ENCODE data around the gene RAB31.

Gene RAB31

DNA sequence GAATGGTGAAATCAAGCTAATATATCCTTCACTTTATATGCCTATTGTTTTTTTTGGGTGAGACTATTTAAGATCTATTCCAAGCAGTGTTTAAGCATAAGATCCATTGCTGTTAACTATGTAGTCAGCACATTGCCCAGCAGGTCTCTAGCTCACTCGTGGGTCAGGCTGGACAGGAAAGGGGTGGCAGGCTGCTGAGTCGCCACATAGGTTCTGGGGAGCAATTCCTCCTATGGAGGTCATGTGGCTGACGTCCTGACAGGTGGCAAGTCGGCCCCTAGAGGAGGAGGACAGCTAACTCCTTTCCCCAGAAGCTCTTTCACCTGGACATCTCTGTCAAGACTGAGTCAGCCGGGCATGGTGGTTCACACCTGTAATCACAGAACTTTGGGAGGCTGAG lies 13.9 kb upstream of the RAB31 start:
- DNase-seq, result no peak

DNA sequence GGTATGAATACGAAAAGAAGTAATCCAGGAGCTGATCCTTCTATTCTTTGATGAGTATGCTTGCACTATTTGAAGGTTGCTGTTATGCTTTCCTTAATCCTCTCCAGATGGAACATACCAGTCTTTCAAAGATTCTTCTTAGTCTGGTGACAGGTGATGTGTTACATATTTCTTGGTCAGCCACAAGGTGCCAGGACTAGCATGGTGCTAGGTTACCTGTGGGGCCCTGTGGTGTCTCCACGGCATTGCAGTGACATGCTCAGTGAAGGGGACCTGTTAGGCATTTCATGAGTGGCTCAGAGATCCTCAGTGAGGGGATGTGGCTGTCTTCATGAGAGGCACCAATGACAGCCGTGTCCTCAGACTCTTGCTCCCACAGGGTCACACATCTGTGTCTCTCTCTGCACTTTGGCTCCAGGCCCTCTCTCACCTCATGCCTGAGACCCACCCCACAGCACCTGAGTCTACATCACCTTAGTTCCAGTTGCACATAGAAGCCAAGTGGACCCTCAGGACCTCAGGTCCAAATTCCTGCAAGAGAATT lies 13.1 kb upstream of the RAB31 start:
- no peak for DNase-seq

DNA sequence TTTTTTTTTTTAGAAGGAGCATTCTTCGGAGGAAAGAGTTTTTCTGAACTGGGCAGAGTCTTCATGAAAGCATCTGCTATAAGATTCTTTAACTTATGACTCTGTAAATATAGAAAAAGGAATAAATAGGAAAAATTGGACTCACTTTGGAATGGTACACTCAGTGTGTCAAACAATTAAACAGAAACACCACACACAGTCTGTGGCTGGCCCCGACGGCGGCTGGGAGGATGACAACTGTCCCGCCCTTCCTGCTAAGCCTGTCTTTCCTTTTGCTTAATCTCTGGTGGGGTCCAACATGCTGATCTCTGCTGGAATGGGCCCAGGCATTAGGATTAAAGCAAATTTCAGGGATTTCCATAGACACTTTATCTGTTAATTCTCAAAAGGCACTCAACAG lies 12.5 kb upstream of the RAB31 start:
- DNase-seq, result no peak

DNA sequence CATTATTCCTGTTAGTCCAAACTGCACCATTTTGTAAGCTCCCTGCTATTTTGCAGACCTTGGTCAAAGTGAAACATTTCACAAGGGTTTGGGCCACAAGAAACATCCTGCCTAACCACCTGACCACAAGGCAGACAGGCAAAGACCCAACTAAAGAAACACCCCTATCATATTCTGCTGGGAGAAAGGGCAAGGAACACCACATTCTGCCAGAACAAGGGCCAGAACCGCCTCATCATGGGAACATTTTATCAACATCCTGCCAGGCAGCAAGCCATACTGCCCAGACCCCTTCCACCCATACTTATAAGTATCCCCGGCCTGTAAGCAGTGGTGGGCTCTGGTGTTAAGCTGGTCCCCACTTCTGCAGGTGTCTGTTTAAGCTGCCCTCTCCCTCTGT lies 12.0 kb upstream of the RAB31 start:
- no peak for DNase-seq

DNA sequence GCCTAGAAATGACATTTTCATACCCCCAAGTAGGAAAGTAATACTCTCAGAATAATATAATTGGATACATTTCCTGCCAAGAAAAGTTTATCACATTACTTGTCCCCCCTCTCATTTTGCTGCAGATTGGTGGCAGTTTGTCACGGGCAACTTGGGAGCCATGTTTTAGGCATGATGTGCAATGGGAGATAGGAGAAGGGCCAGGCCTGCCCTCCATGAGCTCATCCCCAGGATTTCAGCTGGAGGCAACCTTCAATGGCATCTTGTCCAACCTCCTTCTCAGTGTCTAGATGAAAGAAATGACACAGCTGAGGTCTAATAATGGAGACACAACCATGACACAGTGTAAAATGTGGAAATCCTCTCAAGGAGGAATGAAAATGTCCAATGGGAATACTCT lies 11.4 kb upstream of the RAB31 start:
- no peak for DNase-seq

DNA sequence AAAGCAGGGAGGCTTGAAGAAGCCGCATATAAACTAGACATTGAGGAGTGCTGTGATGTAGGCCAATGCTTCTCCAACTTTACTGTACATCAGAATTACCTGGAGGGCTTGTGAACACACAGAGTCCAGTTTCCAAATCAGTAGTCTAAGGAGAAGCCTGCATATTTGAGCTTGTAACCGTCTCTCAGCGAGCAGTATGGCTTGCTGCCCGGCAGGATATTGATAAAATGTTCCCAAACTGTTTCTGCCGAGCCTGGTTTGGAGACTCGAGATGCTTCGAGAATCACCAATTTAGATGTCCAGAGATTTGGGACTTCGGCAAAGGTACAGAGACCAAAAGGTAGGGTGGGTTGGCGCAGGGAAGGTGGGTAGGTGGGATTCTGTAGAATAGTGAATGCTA lies 11.0 kb upstream of the RAB31 start:
- no peak for DNase-seq

DNA sequence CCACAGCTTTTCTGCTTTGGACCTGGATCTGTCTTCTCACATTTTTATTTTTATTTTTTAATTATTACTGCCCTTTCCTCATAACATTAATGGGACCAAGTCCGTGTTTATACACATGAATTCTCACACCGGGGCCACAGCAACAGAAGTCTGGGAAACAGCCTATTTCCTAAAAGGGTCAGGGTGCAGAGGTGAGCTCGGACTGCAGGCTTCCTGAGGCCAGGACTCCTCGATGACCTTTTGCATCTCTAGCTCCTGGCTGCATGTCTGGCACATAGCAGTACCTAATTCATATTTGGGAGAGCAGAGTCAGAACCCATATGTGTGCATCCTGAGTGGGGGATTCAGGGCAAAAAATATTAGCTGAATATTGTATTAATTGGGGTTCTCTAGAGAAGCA lies 9.6 kb upstream of the RAB31 start:
- DNase-seq, result no peak

DNA sequence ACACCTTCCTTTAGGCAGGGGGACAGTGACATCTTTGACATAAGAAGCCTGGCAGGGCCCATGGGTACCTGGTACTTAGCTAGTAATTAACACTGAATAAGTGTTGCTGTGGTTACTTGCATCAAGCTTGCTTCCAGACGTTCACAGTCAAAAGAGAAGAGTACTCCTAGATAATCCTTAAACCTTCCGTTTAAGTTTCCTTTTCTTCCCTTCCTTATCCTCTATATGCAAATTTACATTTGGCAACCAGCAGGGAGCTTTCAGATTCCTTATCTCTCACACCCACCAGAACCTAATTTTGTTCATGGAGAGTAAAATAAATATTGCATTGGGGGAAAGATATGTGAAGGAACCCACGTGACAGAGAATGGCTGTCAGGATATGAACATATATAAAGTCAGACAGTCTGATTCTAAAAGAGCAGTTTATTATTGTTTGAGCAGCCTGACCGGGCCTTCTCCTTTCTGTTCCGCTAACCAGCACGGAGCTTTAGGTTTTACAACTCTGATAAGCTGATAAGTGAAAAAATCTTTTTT lies 7.8 kb upstream of the RAB31 start:
- no peak for DNase-seq

DNA sequence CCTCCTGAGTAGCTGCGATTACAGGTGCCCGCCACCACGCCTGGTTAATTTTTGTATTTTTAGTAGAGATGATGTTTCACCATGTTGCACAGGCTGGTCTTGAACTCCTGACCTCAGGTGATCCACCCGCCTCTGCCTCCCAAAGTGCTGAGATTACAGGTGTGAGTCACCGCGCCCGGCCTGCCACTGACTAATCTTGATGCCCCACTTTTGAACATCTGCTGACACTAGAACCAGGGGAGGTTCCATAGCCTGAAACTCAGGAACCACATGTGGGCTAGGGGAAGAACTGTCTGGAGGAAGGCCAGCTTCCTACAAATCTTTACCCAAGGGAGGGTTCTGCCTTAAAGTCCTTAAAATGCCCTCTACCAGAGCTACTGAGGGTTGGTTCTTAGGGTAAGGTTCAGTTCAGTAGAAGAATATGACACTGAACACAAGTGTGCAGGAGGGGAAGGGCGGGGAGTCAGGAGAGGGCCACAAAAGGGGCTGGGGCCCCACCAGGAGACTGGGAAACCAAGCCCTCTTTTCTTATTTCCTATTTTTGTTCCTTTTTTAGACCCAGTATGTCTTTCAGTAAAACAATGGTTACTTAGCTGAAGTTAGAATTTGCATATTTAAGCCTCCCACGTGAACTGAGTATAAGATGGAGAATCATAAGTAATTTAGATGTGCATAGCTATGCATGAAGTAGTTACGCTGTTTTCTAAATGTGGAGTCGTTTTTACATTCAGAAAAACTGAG lies 6.3 kb upstream of the RAB31 start:
- no peak for DNase-seq

DNA sequence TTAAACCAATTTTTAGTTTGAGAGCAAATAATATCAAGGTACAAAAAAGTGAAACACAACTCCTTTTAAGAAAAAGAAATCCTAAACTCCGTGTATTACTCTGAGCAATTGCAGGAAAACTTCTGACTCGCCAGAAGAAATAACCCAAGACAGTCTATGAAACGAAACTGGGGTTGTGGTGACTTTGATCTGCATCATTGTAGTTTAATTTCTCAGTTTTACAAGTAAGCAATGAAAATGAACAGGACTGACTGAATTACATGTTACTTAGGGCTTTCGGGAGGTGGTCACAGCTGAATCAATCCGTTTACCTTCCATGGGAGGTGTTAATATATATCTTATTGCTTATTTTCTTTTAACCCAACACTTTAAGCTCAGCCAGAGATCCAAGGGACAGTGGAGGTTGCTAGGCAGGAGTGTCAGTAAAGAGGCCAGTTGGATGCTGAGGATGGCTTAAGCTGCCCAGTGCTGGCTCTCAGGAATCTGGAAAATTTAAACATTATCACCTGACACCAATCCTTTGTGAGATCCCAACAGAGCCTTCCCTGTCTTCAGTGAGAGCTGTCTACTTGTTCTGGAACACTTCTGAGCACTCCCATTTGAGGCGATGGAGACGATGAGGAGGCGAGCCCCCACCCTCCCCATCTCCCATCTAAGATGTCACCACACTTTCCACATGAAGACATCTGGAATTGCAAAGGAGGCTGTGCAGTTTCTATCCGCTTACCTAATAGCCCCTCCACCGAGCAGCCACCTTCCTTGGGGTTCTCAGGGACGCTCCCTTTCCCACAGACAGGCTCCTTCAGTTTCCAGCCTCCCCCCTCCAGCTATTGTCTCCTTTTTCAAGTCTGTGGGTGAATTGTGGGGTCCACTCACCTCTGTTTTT lies 3.6 kb upstream of the RAB31 start:
- DNase-seq, result no peak

DNA sequence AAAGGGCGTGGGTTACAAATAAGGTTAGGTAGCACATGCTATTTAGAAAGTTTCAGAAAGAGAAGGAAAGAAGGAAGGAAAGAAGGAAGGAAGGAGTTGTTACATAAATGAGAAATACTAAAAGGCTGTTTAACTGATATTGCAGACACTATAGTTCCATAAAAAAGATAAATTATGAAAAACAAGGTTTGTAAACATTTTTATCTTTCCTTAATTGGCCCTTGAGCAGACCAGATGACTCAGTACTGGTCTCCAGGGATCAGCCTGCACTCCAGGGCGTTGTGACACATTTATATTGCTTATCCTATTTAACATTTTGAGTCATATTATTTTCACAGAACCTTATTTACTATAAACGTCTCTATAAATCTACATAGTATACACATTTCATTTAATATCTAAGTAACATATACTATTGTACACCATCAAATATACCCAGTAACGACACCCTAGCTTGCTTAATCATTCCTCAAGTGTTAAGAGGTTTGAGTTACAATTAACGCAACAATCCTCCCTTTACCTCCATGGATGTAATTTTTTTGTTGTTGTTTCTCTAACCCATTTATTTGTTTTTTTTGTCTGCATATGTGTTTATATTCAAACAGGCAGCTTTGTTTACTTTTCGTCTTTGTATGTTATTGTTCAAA lies 2.8 kb upstream of the RAB31 start:
- DNase-seq, result no peak

DNA sequence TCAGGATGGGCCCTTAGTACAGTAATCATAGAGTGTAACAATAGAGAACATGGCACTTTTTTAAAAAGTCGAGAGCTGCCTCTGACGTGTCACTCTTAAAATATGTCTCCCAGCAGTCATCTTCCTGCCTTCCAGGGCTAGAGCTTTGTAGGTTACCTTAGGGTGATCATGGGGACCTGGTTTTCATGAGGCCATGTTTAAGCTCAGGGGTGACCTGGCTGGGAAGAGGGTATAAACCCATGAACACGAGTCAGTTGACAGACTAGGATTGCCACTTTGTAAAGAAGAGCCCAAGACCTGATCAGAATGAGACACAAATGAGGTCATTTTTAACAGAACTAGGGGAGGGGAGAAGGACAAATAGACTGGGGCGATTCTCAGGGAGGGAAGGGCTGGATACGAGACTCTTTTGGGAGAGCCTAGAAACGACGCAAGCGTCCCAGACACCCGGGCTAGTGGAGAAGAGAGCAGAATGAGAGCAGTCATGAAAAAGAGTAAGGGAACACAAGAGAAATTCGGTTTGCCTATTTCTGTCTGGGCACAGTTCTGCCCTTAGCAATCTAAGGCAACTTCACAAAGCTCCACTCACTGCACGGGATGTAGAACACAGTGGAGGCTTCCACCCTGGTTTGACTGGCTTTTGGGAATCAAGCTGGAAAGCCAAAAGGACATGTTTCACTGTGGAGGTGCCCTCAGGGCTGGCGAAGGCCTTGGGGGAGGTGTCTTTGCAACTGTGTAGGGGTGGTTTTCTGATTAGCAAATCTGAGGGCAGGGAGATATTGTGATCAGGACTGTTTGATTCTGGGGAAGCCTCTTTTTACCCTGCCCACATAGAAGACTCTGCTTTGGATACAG lies 1.8 kb upstream of the RAB31 start:
- DNase-seq, result no peak

DNA sequence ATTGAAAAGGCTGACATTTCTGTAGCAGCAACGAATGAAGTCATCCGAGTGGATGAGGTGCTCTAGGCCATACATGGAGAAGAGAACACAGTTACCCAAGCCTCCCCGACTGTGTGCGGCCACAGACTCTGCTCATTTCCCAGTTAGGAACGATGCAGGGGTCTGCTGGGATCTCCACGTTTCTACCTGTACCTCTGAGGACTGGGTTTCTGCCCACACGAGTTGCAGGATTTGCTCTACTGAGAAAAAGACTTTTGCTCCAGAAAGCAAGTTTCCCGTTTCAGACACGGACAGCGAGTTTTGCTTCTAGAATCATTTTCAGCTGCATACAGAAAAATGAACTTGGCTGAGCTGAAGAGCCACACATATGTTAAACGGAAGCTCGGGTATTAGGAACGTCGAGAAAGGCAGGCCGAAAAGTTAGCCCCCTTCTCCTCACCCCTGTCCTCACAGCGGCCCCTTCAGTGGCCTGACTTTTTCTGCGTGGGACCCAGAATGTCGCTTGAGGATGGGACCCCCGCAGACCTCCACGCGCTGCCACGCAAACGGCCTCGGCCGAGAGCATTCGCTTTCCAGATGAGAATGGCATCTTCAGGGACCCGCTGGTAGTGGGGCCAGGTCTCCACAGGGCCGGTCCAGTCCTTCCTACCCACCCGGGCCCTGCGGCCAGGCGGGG lies 582 bp upstream of the RAB31 start:
- no peak for DNase-seq

DNA sequence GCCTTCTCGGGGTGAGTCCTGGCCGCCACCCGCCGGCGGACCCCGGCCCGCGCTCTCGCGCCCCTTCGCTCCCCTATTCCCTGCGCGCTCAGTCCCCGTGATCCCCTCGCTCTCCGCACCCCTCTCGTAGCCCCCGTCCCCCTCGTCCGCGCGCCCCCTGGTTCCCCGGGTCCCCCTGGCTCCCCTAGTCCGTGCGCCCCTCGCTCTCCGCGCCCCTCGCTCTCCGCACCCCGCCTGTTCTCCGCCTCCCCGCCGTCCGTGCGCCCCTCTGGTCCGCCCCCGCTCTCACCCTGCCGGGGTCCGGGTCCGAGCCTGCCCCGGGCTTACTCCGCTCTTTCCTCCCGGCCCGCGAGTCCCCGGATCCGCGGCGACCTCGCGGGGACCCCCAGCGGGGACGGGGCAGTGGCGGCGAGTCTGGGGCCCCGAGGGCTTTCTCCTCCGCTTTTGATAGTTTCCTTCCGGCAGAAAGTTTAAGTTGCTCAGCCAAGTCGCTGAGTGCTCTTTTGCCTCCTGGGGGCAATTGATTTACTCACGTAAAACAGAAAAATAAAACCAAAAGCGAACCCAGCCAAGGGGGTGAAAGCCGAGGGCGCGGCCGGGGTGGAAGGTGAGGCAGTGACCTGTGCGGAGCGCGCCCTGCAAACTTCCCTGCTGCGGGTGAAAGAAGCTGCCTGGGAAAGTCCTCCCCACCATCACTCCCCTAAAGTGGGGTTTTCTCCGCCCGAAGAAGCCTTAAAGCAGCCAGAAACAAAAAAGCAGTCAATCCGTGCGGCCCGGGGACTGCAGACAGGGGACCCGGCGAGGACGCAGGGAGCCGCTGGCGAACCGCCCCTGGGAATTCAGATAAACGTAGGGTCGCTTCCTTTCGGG lies 568 bp downstream of the RAB31 start:
- no peak for DNase-seq

DNA sequence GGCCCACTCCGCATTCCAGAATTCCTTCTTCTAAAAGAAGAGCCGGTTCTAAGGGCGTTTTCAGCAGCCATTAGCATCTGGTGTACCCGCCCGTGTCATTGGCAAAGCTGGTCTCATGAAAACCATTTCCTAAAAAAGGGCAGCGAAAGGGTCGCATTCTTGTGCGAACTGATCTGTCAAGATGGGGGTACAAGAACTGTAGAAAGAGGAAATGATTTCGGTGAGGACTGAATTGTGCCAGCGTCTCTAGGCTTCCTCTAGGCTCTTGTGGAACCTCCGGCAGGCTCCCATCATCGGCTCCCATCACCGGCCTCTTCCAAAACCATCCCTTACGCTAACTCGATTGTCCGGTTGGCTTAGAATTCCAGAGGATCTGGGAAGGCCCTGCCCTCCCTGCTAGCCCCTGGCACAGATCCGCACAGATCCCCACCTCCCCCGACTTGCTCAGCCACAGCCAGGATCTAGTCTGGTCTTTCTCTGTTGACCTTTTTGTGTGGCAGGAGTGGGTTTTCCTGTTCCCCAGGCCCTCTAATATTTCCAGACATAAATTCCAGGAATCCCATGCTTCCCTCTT lies 1.3 kb downstream of the RAB31 start:
- no peak for DNase-seq

DNA sequence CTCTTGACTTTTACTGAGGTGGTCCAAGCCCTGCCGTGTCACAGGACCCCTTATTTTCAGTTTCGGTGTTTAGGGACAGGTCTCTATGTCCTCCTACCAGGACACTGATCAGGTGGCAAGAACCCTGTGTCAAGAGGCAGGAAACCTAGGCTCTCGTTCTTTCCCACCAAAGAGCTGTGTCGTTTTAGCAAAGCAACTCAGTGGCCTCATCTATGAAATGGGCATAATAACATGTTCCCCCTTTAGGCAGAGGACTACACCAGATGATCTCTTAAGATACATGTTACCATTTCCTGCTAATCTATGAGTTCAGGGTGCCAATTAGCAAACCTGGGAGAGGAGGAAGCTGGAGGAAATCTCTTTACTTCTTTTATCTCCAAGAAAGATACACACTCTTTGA lies 1.9 kb downstream of the RAB31 start:
- DNase-seq, result no peak

DNA sequence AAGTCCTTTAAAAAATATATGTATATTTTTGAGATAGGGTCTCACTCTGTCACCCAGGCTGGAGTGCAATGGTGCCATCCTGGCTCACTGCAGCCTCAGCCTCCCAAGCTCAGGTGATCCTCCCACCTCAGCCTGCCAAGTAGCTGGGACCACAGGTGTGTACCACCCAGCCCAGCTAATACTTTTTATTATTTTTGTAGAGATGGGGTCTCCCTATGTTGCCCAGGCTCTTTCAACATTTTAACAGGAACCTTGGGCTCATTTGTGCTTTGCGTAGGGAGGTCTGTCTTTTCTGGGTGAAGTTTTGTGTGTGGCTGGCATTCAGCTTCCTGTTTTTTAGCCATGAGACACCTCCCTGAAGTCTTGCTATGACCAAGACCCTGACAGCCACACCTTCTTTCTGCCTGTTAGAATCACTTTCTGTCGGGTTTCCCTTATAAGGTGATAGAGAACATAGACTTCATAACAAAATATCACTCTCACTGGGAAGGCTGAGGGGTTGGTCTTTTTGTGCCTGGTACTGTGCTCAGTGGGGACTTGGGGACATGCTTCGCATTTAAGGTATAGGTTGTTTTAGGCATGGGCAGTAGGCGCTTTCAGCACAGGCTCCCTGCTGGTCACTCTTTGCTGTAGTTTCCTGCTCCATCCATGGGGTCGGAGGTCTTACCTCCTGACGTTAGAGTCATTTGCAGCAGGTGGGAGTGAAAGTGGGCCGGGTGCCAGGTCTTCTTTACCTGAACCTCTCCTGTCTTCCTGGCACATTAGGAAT lies 3.4 kb downstream of the RAB31 start:
- DNase-seq, result no peak

DNA sequence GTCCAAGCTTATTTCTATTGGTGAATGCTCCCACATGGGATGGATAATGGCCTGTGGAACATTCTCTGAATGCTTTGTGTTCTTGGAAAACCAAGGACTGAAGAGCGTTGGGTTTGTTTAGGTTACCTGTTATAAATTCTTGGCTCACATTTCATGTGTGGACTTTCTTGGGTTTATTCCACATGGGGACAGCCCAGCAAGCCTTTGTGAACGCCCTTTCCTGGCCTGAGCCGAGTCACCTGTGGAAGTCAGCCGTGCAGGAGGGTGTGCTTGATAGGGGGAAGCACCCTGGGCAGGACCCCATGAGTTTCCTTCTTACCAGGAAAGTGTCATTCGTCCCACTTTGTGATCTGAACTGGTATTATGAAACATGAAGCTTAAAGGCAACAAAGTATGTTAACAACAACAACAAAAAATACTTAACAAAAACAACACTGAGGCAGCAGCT lies 4.1 kb downstream of the RAB31 start:
- no peak for DNase-seq

DNA sequence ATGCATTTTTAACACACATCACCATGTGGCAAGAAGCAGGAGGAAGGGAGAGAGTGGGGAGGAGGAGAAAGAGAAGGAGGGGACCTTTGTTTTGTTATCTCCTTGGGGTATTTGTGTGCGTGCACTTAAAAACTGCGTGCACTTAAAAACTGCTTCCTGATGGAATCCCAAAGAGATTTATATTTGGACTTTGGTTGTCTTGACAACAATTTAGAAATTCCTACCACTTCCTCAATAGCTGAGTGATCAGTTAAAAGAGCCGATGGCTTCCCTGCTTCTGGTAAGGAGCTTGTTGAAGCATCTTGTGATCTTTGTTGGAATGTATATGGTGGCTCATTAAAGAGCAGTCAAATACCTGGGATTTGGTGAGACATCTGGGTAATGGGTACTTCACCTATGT lies 4.5 kb downstream of the RAB31 start:
- no peak for DNase-seq

All from cortex of kidney (tissue), 1 donor.